K562 (cell line): ENCODE results near the gene CMTM4. TPM values are rescaled to one million over a fixed set of nuclear protein-coding genes. Genes with fewer than 3 reads are reported as not detected.
A peak's percentile ranks its signal among the peaks of the same experiment; 100 is the strongest.

Source experiments
- BRD9 ChIP-seq: fragments of 450-650 bp; IDR thresholded peaks from 2 replicates; pipeline ENCODE4 v1.6.1; 2018; ENCODE audit warnings: low read depth; ENCODE audit not compliant: partially characterized antibody
- CREB1 ChIP-seq, 2 experiments: sonication (generic) in 1 of 2; formaldehyde crosslinking in 1 of 2; IDR thresholded peaks; 2 replicates each; pipeline versions ENCODE4 v1.6.1 to v1.8.0; 2012 to 2022; ENCODE audit warnings: inconsistent platforms in 1 of 2, mild to moderate bottlenecking in 1 of 2, missing genetic modification reagents in 1 of 2, moderate library complexity in 1 of 2
- ELF2 ChIP-seq: fragments of 250-450 bp; sonication (Bioruptor Pico); IDR thresholded peaks from 2 replicates; pipeline ENCODE4 v1.5.0; 2021; ENCODE audit warnings: mild to moderate bottlenecking
- ELF4 ChIP-seq: fragments of 450-650 bp; formaldehyde crosslinking; IDR thresholded peaks from 2 replicates; pipeline ENCODE4 v1.4.0; 2022; ENCODE audit warnings: missing genetic modification characterization
- ETV1 ChIP-seq: fragments of 450-650 bp; conservative IDR thresholded peaks from 2 replicates; pipeline ENCODE4 v1.6.1; 2016; ENCODE audit warnings: missing genetic modification characterization, control low read depth, low read depth, missing compliant biosample characterization
- PRDM10 ChIP-seq: fragments of 450-650 bp; IDR thresholded peaks from 2 replicates; pipeline ENCODE4 v1.6.1; 2018; ENCODE audit not compliant: partially characterized antibody
- REST ChIP-seq, 2 experiments: fragments of 450-650 bp; formaldehyde crosslinking in 1 of 2; IDR thresholded peaks; 2 replicates each; pipeline versions ENCODE4 v1.4.0 to v1.6.1; 2014 to 2020; ENCODE audit warnings: mild to moderate bottlenecking in 2 of 2, borderline replicate concordance in 1 of 2, low read depth in 1 of 2
- TCF15 ChIP-seq: fragments of 250-450 bp; sonication (Bioruptor Pico); IDR thresholded peaks from 2 replicates; pipeline ENCODE4 v1.8.0; 2022; ENCODE audit warnings: moderate library complexity, mild to moderate bottlenecking, inconsistent platforms
- polyA plus RNA-seq, 8 experiments: library from polyadenylated mRNA; depleted of rRNA in 4 of 8; stranded (reverse) in 5 of 8; unstranded in 3 of 8; fragments of >200 nt; fragmentation: Nextera tagmentation in 2 of 8; fragmentation: Illumina TruSeq in 1 of 8; extraction: Ambion mirVana in 2 of 8; extraction: Trizol in 1 of 8; gene quantifications; 2 replicates each; pipeline versions ENCODE4 v1.2.1 to v1.2.3, GENCODE V29; 2011 to 2014; ENCODE audit warnings: inconsistent platforms in 1 of 8, missing spikeins in 1 of 8
- total RNA-seq, 7 experiments: library from RNA; depleted of rRNA in 6 of 7; stranded (reverse); fragments of >200 nt in 6 of 7; fragmentation: Illumina TruSeq in 2 of 7; extraction: Trizol in 2 of 7; gene quantifications; 2 replicates each; pipeline versions ENCODE4 v1.2.1 to v1.2.3, GENCODE V29; 2011 to 2021; ENCODE audit warnings: low replicate concordance in 1 of 7

The CMTM4 gene
- total and polyA plus RNA-seq, 9 of the 15 experiments (the other 6 are each of a cell fraction or from before 2014, with no cell fraction given) = 2.0 to 21.3 (median 12.5) TPM

GRCh38 chr16:66662445-66663194, 33.9 kb downstream of the CMTM4 start (continued):
- TF ChIP-seq ETV1 (tag) (0 out of 2 replicates have a peak, but pooled peaks have one; percentile 14), BRD9 (no peak), TCF15 (CRISPR knock-in tag) (no peak), REST (IDR thresholded peaks at IDR 0.05; ENCODE audit: borderline replicate concordance) (peak; percentile 38; the same call in 1 of the 2 replicates), REST (CRISPR knock-in tag; IDR thresholded peaks at IDR 0.05; ENCODE audit: low read depth) (no peak), CREB1 (IDR thresholded peaks at IDR 0.05) (no peak), CREB1 (CRISPR knock-in tag; IDR thresholded peaks at IDR 0.05) (no peak), ELF4 (no peak), ELF2 (CRISPR knock-in tag) (no peak), PRDM10 (peak; percentile 74)
